GM18502 (cell line): Measurements from ENCODE around the gene SLC2A2.

ENCODE experiments used
- ATAC-seq: cut with Tn5 transposase; IDR thresholded peaks from one replicate; pipeline ENCODE4 v1.9.1; 2021; ENCODE audit warnings: mild to moderate bottlenecking; ENCODE audit not compliant: unreplicated experiment, poor library complexity

The SLC2A2 gene

DNA sequence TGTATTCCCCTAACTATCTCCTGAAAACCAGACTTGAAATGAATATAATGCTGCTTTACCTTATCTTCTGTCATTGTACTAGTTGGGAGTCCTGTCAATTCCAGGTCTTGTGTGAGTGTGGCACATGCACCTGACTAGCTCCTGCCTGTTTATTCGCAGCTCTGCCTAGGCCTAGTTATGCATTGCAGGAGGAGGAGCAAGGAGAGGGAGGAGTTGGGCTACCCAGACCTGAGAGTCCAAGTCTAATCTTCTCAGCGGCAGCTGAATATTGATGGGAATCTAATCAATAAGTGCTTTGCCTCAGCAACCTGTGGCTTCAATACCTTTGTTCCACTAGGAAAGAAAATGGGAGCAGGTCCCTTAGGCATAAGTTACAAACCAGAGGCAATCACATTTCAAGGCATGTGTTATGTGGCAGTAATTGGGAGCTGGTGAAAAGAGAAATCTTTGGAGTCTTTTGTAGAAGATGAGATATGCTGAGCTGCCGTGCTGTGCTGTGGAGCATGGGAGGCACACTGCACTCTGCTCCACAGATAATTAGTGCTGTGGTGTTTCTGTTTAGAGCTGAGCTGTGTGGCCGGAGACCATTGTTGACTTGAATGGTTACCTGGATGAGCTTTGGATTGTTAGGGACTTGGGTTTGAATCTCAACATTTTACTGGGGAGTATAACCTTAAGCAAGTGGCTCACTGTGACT lies at the start of gene SLC2A2:
Gene SLC2A2 (minus strand): TSS at position 124 of the 697 bp plus-strand sequence. CDS start 50 bp downstream, at position 74.
- no peak for ATAC-seq

DNA sequence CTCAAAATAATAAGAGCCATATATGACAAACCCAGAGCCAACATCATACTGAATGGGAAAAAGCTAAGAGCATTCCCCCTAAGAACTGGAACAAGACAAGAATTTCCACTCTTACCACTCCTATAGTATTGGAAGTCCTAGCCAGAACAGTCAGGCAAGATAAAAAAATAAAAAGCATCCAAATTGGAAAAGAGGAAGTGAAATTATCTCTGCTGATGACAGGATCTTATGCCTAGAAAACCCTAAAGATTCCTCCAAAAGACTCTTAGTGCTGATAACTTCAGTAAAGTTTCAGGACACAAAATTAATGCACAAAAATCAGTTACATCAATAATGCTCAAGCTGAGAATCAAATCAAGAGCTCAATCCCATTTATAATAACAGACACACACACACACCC lies 45.9 kb upstream of the SLC2A2 start:
- ATAC-seq = no peak

DNA sequence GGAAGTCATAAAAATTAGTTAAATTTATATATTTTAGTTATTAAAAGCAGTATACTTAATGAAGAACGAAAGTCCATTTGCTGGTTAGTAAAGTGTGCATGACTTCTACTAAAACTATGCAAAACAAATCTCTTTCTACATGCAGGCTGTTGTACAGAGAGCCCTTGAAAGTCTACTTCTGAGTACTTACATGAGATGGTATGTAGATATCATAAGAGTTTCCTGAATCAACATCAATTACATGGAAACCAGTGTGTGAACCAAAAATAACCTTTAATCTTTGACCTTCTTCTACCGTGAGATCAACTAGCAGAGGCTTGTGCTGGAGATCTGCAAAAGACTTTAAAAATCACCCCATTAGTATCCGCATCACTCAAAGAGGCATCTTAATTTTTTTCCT lies 42.1 kb upstream of the SLC2A2 start:
- ATAC-seq = no peak

DNA sequence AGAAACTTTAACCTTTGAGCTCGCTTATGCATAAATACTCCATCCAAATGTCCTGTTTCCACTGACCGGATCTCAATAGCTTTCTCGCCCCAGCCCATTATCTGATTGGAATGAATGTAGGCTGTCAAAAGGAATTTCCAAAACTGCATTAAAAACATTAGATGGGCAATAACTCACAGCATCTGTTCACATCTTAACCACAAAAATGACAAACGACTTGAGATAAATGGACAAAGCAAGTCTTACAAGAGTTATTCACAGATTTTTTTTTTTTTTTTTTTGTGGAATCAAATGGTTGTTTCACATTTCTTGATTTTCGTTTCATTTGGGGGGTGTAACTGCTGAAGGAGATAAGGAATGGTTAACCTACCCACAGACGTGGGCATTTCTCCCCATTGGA lies 39.7 kb upstream of the SLC2A2 start:
- ATAC-seq = no peak

DNA sequence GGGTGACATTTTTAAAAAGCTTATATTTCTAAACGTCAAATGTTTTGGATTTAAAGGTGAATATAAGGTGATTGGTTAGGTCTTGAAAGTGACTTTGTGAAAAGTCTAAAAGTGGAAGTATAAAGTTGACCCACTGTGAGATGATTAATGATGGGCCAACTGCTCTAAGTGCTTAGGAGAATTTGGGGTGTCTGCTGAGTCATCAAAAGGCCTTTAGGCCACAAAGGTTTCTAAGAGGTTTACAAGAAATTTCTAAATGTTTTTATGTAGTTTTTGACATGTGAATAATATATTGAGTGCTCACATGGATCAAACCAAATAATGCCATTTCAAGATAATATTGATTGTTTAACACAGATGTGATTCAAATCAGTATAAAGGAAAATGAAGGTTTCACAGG lies 39.2 kb upstream of the SLC2A2 start:
- ATAC-seq = no peak

DNA sequence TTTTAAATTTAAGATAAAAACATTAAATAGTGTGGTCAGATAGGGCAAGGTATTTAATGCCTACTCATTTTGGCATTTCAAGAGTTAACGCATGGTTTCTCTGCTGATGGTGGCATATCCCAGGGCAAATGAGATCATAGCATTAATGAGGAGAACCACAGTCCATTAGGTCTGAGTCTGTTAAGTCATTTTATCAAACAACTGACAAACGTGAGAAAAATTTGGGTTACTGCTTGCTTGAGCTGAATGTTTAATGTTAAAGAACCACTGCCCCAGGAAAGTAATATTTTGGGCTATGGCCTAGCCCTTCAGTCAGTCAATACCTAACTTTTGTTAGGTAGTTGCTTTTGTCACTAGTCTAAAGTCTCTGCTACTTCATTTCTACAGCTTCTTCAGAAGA lies 37.9 kb upstream of the SLC2A2 start:
- no peak for ATAC-seq

DNA sequence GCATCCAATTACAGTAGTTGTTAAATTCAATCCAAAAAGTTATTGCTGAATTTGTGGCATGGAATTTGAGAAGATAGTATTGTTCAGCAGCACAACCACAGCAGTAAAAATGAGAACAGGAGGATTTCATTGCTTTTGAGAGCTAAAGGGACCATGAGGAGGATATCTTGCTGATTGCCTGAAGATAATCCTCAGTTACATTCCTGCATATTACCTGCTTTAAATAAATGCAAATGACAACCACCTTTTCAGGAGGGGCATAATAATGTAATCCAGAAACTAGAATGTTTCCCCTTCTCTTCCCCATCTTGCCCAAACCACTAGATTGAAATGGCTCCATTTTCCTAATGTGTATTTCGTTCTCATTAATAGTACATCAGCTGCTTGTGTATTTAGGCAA lies 35.2 kb upstream of the SLC2A2 start:
- no peak for ATAC-seq

DNA sequence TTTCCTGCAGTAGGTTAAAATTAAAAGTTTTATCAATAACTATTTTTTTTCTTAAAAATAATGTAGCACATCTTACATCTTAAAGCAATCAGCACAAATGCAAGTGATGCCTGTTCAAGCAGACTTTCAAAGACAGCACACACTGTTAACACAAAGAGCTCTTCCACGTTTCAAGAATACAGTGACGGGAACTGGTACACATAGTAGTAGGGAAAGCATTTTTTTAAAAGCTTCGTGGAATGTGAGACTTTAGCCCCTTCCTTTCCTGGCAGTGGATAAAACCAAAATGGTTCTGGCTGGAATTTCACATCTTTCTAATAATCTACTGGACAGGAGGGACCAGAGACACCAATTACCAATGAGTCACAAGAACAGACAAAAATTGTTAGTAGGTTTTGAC lies 33.5 kb upstream of the SLC2A2 start:
- no peak for ATAC-seq

DNA sequence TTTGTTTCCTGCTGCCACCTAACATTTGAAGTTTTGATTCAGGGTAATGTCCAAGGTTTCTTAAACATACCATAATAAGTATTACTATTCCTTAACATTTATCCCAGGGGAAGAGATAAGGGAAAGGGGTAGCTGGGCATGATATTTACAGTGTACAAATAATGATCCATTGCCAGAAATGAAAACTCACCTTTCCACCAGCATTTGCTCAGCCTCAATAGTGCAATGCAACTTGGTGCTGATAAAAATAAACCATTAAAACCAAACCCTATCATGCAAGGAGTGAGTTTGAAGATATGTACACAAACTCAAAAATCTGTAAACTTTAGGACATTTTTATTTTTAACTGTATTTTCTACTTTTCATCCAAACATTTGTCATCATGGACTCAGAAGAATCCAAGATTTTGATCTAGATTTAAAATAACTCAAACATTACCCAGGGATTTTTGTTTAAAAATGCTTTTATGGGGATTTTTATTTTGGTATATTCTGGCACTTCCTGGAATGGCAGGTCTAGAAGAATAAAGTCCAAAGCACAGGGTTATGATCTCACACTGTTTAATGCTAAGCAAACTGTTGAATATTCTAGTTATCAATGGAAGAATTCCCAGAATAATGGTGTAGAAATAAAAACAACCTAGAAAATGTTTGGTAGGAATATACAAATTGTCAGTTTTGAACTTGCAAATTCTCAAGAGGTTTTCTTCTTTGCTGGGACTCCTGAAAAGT lies 32.5 kb upstream of the SLC2A2 start:
- no peak for ATAC-seq

DNA sequence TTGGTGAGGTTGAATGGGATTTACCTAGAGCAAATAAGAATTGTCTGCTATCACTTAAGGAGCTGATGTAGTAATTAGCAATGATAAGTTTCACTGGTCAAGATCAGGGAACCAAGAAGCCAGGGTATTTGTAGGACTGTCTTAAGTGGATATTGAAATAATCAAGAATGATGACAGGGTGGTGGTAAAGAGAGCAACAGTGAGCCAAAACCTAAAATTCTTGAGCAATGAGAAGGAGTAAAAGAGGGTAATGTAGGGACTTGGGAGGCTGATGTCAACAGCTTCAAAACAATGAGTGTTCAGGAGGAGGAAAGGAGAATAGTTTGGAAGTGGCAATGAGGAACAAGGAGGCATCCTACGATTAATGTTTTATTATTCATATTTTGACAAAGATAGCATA lies 31.5 kb upstream of the SLC2A2 start:
- no peak for ATAC-seq

DNA sequence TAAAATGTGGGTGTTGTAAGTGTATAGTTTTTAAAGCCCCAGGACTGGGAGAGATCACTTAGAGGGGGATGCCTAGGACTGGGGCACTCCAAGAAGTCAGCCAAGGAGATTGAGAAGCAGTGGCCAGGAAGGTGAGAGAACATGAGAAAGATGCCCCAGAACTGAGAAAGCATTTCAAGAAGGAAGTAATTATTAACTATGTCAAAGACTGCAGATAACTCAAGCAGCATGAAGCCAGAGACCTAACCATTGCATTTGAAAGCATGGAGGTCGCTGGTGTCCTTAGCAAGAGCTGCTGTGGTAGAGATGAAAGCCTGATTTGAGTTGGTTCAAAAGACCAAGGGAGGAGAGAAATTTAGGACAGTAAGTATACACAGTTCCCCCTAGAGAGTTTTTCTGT lies 30.6 kb upstream of the SLC2A2 start:
- ATAC-seq = no peak

DNA sequence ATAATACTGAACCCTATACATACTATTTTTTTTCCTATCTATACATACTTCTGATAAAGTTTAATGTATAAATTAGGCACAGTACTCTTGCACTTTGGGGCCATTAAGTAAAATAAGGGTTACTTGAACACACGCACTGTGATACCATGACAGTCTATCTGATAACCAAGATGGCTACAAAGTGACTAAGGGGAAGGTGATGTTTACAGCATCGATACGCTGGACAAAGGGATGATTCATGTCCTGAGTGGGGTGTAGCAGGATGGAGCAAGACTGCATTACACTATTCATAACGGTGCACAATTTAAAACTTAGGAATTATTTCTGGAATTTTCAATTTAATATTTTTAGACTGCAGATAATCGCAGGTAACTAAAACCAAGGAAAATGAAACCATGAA lies 30.0 kb upstream of the SLC2A2 start:
- no peak for ATAC-seq

DNA sequence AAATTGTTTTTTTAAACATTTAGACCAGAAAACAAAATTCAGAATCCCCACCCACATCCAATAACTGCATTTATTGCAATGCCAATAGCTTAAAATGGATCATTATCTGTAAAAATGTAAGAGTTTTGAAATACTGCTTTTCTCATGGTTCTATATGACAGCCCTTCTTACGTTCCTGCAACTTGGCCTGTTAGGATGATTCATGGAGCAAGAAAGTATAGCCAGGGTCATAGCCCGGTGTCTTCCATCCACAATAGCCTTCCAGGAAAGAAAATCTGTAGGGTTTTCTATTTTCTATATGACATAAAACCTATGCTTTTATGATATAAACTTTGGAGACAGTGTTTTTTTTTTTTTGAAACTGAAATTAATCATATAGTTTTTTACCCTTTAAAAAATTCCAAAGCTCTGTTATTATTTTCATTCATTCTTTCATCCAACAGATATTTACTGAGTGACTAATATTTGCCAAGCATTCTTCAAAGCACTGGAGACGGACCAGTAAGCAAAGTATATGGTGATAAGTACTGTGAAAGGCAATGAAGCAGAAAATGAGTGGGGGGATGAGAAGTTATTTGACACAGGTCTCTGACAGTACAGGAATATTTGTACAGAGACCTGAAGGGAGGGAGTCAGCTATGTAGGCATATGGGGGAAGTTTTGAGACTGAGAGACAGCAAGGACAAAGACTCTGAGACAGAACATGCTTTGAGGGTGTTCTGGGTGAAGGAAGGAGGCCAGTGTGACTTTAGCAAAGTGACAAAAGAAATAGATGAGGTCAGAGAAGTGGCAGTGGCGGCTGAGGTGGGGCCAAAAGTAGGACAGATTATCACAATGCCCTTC lies 29.0 kb upstream of the SLC2A2 start:
- ATAC-seq = no peak

DNA sequence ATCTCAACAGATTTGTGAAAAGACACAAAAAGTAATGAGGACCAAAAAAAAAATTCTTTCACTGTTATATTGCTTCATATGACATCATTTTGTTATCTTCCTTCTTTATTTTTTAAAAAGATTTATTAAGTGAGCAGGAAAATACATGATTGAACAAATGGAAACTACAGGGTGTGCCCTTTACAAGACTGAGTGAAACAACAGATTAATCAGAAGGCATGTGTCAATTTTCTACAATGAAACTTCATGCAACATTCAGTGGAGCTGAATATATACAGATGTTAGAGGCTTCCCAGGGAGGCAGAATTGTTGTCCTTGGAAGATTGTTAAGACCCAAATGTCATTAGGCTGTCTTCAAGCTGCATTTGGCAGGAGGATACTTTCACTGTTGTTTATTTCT lies 28.4 kb upstream of the SLC2A2 start:
- ATAC-seq = no peak

DNA sequence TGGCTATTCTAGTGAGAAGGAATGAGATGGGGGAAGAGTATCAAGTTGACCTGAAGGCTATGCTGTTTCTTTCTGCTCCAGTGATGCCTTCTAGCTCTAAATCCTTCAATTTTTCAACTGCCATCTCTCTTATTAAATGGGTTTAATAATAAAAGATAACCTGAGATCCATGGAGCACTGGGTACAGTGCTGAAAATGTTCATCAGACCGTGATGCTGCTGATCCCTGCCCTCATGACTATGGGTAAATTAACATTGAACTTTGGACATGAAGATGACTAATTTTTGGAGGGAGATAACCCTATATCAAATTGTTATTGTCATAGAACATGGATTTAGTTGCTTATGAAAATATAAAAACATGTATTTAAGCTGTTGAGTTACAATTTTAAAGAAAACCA lies 27.7 kb upstream of the SLC2A2 start:
- ATAC-seq = no peak

DNA sequence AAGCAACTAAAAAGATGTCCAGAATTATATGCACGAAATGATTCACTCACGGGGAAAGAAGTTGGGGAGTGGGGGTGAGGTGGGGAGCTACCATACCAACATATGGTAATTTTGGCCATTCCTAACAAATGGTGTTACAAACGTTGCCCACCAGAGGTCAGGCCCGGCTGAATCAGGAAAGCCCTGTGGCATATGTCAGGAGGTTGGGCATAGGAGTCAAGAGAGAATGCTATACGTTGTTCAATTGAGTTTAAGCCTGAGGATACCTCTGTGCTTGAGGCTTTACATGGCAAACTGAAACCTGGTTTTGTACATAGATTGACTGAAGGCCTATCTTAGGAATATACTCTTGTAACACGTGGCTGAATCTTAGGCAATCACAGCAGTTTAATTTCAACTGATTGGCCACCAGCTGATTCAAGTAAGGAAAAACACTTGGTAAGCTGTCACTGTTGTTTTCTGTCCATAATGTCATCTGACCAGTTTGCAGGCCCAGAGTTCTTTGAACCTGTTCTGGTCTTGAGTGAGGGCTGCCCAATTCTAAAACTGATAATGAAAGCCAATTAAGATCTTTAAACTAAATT lies 23.4 kb upstream of the SLC2A2 start:
- ATAC-seq = peak; percentile 93

DNA sequence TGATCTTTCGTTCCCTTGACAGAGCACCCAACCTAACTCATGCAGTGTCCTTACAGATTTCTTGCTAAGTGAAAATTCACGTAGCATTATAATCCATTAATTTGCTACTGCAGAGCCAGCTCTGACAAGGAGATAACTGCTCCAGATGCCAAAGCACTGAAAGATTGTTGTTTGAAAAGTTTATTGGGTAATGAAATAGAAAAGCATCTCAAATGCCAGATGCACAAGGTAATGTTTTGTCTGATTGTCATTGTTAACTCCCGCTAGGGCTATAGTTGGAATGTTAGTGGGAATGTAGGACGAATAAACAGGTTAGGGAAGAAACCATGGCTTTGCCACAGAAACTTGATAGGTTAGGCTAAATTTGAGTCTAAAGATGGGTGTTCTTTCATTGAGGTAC lies 20.2 kb upstream of the SLC2A2 start:
- ATAC-seq = no peak

DNA sequence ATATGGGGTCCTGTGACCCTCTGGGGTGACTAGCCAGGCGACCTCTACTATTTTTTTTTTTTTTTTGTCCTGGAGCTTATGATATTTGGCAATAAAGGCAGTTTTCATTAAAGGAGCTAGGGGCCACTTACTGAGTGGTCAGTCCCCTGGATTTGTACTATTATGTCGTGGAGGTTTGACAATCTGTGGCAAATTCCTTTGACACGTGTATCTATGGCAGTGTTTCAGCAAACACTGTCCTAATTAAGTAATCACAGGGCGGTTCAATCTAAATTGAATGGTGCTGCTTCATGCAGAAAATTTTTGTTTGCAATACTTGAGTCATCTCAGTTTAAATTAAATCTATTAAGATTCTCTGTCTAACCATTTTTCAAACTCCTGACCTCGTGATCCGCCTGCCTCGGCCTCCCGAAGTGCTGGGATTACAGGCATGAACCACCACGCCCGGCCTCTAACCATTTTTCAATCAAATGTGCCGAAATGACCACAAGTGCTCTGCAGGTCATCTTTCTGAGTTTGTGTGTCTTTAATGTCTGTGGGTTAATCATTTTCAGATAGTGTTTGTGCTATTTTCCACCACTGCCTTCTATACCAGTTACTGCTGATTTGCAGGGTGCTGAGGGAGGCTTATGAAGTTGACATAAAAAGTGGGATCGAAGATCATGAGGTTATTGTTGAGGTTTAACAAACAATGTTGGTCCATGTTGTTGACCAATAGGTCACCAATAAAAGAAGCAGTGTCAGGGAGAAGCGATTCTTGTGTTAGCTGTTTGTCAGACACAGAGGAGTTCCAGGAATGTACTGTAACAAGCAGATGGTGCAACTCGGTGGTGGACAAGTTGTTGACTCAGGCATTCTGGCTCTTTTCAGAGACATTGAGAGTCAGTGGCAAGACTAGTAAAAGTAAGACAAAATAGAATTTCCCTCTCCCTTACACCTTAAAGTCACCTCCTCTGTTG lies 18.6 kb upstream of the SLC2A2 start:
- ATAC-seq = no peak

DNA sequence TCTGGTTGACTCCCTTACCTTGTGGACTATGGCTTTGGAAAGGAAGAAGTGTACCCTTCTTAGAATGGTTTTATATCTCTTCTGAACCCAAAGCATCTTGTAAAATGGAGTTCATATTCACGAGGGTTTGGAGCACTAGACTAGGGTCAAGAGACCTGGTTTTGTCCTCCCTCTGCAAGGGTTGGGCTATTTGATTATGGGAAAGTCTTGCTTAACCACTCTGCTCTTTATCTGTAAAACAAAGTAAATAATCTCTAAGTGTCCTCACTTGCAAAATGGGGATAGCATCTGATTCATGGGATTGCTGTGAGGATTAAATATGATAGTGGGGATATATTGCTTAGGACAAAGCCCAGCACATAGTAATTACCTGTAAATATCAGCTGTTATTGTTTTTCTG lies 17.9 kb upstream of the SLC2A2 start:
- ATAC-seq = no peak

DNA sequence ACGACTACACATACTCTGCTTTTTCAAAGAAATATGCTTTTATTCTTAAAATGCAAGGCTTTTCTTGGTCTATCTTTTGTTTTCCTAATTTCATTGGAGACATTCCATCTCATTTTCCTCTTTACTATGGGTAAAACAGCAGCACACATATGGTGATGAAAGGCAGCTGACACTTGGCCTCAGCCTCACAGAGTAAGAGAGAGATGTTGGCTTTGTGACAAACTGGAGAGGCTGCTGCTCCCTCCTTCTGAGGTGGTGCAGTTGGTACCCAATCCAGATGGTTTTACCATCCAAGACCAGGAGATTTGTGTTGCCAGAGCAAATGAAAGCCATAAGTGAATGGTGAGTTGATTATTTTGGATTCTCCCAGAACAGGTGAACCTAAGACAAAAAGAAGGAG lies 13.2 kb upstream of the SLC2A2 start:
- no peak for ATAC-seq
